Muscle layer of colon (tissue), 2 donors: Measurements from ENCODE around the gene ABCC5.

Experiments
- H3K27ac ChIP-seq: one replicate; pipeline ENCODE4 v1.7.0; 2013; ENCODE audit warnings: low read depth, mild to moderate bottlenecking, low read length, moderate library complexity
- H3K27me3 ChIP-seq, 2 donors: one replicate each; pipeline ENCODE4 v1.7.0; 2013; ENCODE audit warnings: low read length in 2 of 2, mild to moderate bottlenecking in 2 of 2; ENCODE audit not compliant: insufficient read depth in 2 of 2, control insufficient read depth in 1 of 2
- H3K36me3 ChIP-seq: one replicate; pipeline ENCODE4 v1.7.0; 2013; ENCODE audit warnings: mild to moderate bottlenecking, low read length; ENCODE audit not compliant: insufficient read depth
- H3K4me1 ChIP-seq: one replicate; pipeline ENCODE4 v1.7.0; 2013; ENCODE audit warnings: mild to moderate bottlenecking, low read length; ENCODE audit not compliant: insufficient read depth
- H3K4me3 ChIP-seq, 2 donors: one replicate each; pipeline ENCODE4 v1.7.0; 2013; ENCODE audit warnings: low read length in 2 of 2, low read depth in 1 of 2, mild to moderate bottlenecking in 1 of 2, moderate library complexity in 1 of 2
- H3K9ac ChIP-seq: one replicate; pipeline ENCODE4 v1.7.0; 2013; ENCODE audit warnings: low read length
- H3K9me3 ChIP-seq: one replicate; pipeline ENCODE4 v1.7.0; 2013; ENCODE audit warnings: mild to moderate bottlenecking, low read length
- donor health status: abdominal sarcoma.
- donor health status: Adenocarcinoma of cecum.

Gene ABCC5

GRCh38 chr3:183962807-183963206 is 54.9 kb downstream of the ABCC5 start:
- peaks cover 66% of the 10 kb centered on the region for H3K36me3 ChIP-seq
- no peaks in the 10 kb centered on the region for H3K9me3 ChIP-seq
- no peak overlapping the region for H3K9ac ChIP-seq
- no peak overlapping the region for H3K27ac ChIP-seq
- no peaks in the 10 kb centered on the region for H3K4me1 ChIP-seq
- no peak overlapping the region for H3K4me3 ChIP-seq
- no peaks in the 10 kb centered on the region for H3K27me3 ChIP-seq

GRCh38 chr3:183959214-183959613 is 58.5 kb downstream of the ABCC5 start:
- no peaks in the 10 kb centered on the region for H3K9me3 ChIP-seq
- H3K27me3 ChIP-seq: no peaks in the 10 kb centered on the region
- no peak overlapping the region for H3K9ac ChIP-seq
- no peaks in the 10 kb centered on the region for H3K4me1 ChIP-seq
- peaks cover 64% of the 10 kb centered on the region for H3K36me3 ChIP-seq
- no peak overlapping the region for H3K27ac ChIP-seq
- no peak overlapping the region for H3K4me3 ChIP-seq

- Histone ChIP-seq H3K9ac (no peak overlapping the region), H3K27me3 (no peaks in the 10 kb centered on the region), H3K9me3 (no peaks in the 10 kb centered on the region), H3K4me1 (no peaks in the 10 kb centered on the region), H3K27ac (no peak overlapping the region), H3K4me3 (no peak overlapping the region), H3K36me3 (peaks cover 61% of the 10 kb centered on the region)
Measured at GRCh38 chr3:183958775-183959174, 58.9 kb downstream of the ABCC5 start.

GRCh38 chr3:183958226-183958625 is 59.5 kb downstream of the ABCC5 start:
- Histone ChIP-seq H3K9me3 (no peaks in the 10 kb centered on the region), H3K9ac (no peak overlapping the region), H3K36me3 (peaks cover 61% of the 10 kb centered on the region), H3K4me3 (no peak overlapping the region), H3K27me3 (no peaks in the 10 kb centered on the region), H3K4me1 (no peaks in the 10 kb centered on the region), H3K27ac (no peak overlapping the region)

- H3K4me1 ChIP-seq: no peaks in the 10 kb centered on the region
- H3K27me3 ChIP-seq: no peaks in the 10 kb centered on the region
- no peak overlapping the region for H3K4me3 ChIP-seq
- no peaks in the 10 kb centered on the region for H3K9me3 ChIP-seq
- H3K9ac ChIP-seq: no peak overlapping the region
- peaks cover 70% of the 10 kb centered on the region for H3K36me3 ChIP-seq
- no peak overlapping the region for H3K27ac ChIP-seq
Measured at GRCh38 chr3:183954875-183955274, 62.8 kb downstream of the ABCC5 start.

GRCh38 chr3:183953471-183954070 is 64.1 kb downstream of the ABCC5 start:
- peaks cover 71% of the 10 kb centered on the region for H3K36me3 ChIP-seq
- H3K4me1 ChIP-seq: no peaks in the 10 kb centered on the region
- H3K27me3 ChIP-seq: no peaks in the 10 kb centered on the region
- H3K4me3 ChIP-seq: no peak overlapping the region
- no peak overlapping the region for H3K27ac ChIP-seq
- no peaks in the 10 kb centered on the region for H3K9me3 ChIP-seq
- no peak overlapping the region for H3K9ac ChIP-seq

- no peak overlapping the region for H3K9ac ChIP-seq
- peaks cover 76% of the 10 kb centered on the region for H3K36me3 ChIP-seq
- H3K27ac ChIP-seq: no peak overlapping the region
- no peak overlapping the region for H3K4me3 ChIP-seq
- no peaks in the 10 kb centered on the region for H3K9me3 ChIP-seq
- no peaks in the 10 kb centered on the region for H3K4me1 ChIP-seq
- no peaks in the 10 kb centered on the region for H3K27me3 ChIP-seq
Measured at GRCh38 chr3:183951459-183951858, 66.2 kb downstream of the ABCC5 start.

GRCh38 chr3:183949690-183950089 is 68.0 kb downstream of the ABCC5 start:
- H3K36me3 ChIP-seq: peaks cover 86% of the 10 kb centered on the region

GRCh38 chr3:183946037-183946436 is 71.6 kb downstream of the ABCC5 start:
- peaks cover 68% of the 10 kb centered on the region for H3K36me3 ChIP-seq

More at GRCh38 chr3:183949690-183950089, 68.0 kb downstream of the ABCC5 start:
- H3K4me1 ChIP-seq: no peaks in the 10 kb centered on the region
- H3K27me3 ChIP-seq: no peaks in the 10 kb centered on the region
- no peak overlapping the region for H3K27ac ChIP-seq
- H3K9me3 ChIP-seq: no peaks in the 10 kb centered on the region
- no peak overlapping the region for H3K4me3 ChIP-seq
- H3K9ac ChIP-seq: no peak overlapping the region

GRCh38 chr3:183944775-183945174 is 72.9 kb downstream of the ABCC5 start:
- Histone ChIP-seq H3K27ac (no peak overlapping the region), H3K27me3 (no peaks in the 10 kb centered on the region), H3K9ac (no peak overlapping the region), H3K4me3 (no peak overlapping the region), H3K4me1 (no peaks in the 10 kb centered on the region), H3K36me3 (peaks cover 59% of the 10 kb centered on the region), H3K9me3 (no peaks in the 10 kb centered on the region)

More at GRCh38 chr3:183946037-183946436, 71.6 kb downstream of the ABCC5 start:
- H3K9ac ChIP-seq: no peak overlapping the region
- no peaks in the 10 kb centered on the region for H3K9me3 ChIP-seq
- no peak overlapping the region for H3K27ac ChIP-seq
- H3K4me3 ChIP-seq: no peak overlapping the region
- no peaks in the 10 kb centered on the region for H3K4me1 ChIP-seq
- no peaks in the 10 kb centered on the region for H3K27me3 ChIP-seq

- Histone ChIP-seq H3K27ac (no peak overlapping the region), H3K9ac (no peak overlapping the region), H3K4me3 (no peak overlapping the region), H3K27me3 (no peaks in the 10 kb centered on the region), H3K9me3 (no peaks in the 10 kb centered on the region), H3K36me3 (peaks cover 52% of the 10 kb centered on the region), H3K4me1 (no peaks in the 10 kb centered on the region)
Measured at GRCh38 chr3:183943739-183944138, 73.9 kb downstream of the ABCC5 start.

- Histone ChIP-seq H3K4me1 (no peaks in the 10 kb centered on the region), H3K9ac (no peak overlapping the region), H3K9me3 (no peaks in the 10 kb centered on the region), H3K36me3 (peaks cover 49% of the 10 kb centered on the region), H3K27ac (no peak overlapping the region), H3K27me3 (no peaks in the 10 kb centered on the region), H3K4me3 (no peak overlapping the region)
Measured at GRCh38 chr3:183941216-183941615, 76.5 kb downstream of the ABCC5 start.
